Fibroblast of upper back skin (primary cell): Measurements from ENCODE around the gene DTX3L.

Source experiments
- DNase-seq: peaks from one replicate; pipeline ENCODE4 v3.0.0-alpha.2; 2013

The DTX3L gene

GRCh38 chr3:122608916-122609315, 44.8 kb downstream of the DTX3L start:
- DNase-seq = no peak

DNA sequence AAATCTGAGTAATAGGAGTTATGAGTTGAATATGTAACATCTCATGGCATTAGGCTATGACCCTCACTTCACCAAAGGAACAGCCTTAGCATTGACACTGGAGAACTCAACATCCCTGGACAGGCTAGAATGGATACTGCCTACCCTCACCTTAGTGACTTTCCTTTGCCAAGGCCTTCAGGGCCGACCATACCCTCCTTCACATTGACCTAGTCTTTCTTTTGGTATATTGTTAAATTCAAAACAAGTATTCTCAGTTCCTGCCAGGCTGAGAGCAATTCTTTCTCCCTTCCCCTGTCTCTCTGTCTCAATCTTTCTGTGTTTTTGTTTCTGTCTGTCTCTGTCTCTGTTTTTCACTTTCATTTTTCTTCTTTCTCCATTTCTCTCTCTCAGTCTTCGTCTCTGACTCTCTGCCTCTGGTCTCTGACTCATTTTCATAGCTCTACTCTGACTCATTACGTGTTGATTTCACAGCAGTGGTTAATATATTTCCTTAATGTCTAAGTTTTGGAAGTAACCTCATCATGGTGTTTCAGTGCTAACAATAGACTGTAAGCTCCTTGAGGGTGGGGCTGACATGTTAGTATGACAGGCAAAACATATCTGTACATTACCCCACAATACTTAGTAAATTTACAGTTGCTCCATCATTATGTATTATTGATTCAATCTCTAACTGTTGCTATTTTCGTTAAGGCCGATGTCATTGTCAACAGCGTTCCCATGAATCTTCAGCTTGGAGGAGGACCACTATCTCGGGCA, 45.8 kb downstream of the DTX3L start:
- peak; percentile 78 for DNase-seq

DNA sequence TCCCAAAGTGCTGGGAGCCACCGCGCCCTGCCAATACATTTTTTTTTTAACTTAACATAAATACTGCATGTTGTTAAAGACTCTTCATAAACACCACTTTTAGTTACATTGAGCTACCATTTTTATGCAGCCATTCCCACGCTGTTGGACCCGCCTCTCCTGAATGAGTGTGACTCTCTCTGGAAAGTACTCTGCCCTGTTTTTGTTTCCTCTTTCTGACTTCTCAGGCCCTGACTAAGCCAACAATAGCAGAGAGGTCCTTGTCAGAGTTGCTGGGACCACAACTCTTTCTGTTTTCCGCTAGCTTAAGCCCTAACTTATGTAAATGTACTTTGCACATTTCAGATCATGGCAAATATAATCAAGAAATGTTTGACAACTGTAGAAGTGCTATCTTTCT, 48.6 kb downstream of the DTX3L start:
- DNase-seq = no peak

DNA sequence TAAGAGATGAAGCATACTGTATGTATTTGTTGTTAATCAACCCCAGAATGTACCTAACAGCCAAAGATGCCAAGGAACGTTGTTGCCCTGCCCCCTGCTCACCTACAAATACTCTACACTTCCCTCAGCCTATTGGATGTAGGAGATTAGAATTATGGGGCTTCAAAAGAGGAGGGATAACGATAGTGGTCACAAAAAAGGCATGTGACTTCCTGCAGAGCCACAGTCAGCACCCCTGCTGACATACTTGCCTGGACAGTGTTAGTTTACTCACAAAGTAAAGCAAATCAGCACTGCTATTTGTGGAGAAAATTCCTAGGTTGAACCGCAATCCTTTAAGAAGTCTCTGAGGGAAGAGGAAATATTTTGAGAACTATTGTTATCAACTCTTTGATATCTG, 51.2 kb downstream of the DTX3L start:
- no peak for DNase-seq

- DNase-seq = no peak
These were observed 54.5 kb downstream of the DTX3L start for GRCh38 chr3:122618614-122619013.

GRCh38 chr3:122619040-122619439, 54.9 kb downstream of the DTX3L start:
- DNase-seq = peak; percentile 13

- no peak for DNase-seq
These were observed 56.3 kb downstream of the DTX3L start for GRCh38 chr3:122620399-122620798.

GRCh38 chr3:122621112-122621511, 57.0 kb downstream of the DTX3L start:
- DNase-seq = no peak

- DNase-seq = no peak
These were observed 59.1 kb downstream of the DTX3L start for GRCh38 chr3:122623031-122623829.
